Measurements from ENCODE around the gene USP4.

Gene USP4

DNA sequence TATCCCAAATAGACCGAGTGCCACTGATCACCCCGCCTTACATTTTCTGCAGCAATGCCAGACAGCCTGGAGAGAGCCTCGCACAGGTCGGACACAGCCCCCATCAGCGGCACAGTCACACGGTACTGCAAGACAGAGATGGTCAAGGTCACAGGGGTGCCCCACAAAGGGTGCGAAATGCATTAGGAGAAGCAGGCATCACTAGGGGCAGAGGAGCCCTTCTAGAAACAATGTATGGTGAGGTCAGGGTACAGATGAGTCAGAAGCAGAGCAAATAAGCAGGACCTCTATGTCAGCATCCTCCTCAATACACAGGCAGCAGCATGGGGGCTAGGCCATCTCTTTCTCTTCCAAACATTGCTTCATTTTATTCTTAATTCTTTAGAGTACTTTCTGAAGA is 41.3 kb downstream of the USP4 start:
- in situ Hi-C loops (cut with MboI; ENCODE audit: low sequenced_read_pairs) = loop anchor here (10.0 kb wide), 1 partner anchor 156 kb away; no protein-coding TSS in a partner anchor

DNA sequence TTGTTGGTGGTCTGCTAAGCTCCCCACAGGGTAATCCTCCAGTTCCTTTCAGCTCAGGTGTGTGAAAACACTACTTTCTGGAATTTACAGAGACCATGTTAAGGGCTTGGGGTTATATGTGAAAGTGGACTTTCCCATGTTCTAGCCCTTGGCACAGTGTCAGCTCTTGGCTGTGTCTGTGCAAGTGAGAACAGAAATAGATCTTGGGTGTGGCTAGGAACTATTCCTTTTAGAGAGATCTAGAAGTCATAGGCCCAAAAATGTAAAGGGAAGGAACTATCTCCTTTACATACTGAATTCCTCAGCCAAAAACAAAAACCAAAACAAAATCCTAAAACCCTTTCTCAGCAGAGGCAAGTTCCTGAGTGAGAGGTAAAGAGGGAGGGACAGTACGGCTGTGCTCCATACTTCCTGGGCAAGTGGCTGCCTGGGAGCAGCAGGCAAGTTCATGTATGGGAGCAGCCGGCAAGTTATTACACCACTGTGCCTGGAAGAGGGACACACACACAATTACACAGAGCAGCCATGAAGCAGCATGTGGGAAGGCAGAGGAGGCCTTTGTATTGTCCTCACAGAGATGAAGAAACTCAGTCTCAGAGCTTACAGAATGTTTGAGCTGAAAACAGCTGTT is 43.0 kb downstream of the USP4 start:
- in situ Hi-C loops (cut with MboI; ENCODE audit: low sequenced_read_pairs) = loop anchor here (10.0 kb wide), 1 partner anchor 158 kb away; no protein-coding TSS in a partner anchor

DNA sequence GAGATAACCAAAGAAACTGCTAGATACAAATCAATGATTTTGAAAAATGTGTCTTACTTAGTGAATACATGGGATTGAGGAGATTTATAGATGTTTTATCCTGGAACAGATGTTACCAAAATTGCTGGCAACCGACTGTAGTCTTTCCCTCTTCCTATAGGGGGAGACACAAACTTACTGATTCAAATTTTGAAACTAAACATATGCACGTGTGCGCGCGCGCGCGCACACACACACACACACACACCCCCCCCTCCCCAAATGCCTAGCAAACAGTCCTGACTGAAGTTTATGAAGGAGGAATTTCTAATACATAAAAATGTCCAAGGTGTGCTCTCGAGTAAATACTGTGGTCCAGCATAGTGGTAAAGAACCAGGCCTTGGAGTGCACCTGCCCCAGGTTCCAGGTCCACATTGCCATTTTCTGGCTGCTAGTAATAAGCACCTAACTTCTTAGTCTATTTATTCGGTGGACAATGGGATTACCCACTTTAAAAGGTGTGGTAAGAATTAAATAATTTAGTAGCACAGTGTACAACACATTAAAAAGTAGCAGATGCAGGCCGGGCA is 44.3 kb downstream of the USP4 start:
- in situ Hi-C loops (cut with MboI; ENCODE audit: low sequenced_read_pairs) = loop anchor here (10.0 kb wide), 1 partner anchor 159 kb away; no protein-coding TSS in a partner anchor

DNA sequence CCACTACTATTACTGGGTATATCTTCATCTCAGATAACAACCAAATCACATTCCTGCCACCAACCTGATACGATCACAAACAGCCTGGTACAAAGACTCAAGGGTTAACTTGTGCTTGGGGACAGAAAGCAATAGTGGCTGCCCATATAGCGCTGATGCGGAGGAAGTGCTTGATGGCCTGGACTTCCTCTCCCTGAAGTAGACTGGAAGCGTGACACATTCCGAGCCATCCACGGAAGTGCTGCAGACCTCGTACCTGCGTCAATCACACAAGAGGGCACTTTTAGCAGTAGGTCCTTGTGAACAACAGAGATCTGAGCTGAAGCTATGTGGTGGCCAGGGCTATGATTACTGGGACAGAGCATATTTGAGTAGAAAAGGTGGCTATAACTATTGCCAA is 45.5 kb downstream of the USP4 start:
- in situ Hi-C loops (cut with MboI; ENCODE audit: low sequenced_read_pairs) = loop anchor here (10.0 kb wide), 1 partner anchor 160 kb away; no protein-coding TSS in a partner anchor

DNA sequence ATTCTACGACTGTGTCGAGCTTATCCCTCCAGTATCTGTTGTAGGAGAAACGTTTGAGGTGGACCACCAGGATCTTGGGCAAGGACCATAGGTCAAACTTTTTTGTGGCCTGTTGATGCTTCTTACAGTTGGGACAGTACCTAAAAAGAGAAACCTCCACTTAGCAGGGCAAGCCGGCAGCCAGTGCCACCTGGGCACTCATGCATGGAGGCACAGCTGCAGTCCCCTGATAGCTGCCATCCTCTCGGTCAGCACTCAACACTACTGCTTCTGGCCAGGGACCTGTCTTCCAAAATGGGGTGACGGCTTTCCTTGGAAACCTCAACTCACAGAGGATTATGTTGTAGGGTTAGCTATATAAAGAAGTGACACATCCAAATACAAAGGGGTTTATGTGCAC is 55.9 kb downstream of the USP4 start:
- in situ Hi-C loops (cut with MboI; ENCODE audit: low sequenced_read_pairs) = no loop called here

DNA sequence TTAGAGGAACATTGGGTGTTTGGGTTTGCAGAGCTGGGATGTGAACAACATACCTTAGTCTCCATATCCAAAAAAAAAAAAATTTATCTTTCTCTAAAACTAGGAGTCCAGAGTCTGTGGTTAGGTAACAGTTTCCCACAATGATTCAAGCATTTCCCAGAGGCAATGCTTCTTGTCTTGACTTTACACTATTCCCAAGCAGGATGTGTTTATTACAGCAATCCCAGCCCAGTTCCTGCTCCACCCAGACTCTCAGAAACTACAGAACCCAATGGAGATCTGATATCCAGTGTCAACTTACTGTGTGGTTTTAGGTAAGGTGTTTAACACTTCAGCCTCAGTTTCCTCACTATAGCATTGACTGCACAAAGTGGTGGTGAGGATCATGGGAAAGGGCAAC is 60.5 kb downstream of the USP4 start:
- in situ Hi-C loops (cut with MboI; ENCODE audit: low sequenced_read_pairs) = no loop called here

DNA sequence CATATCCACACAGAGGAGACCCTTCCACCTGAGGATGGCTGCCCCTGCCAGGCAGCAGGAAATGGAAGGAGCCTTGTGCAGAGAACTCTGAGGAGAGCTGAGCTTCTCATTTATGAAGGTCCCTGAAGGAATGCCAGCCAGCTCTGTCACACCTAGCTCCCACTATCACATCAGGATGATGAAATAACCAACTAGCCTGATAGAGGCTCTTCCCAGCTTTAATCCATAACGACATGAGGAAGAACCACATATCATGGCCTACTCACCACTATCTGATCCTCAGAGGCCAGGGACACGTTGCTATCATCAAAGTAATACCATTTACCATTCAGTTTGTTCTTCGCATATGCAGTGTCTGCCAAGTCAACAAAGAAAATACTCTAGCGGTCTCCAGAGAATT is 61.3 kb downstream of the USP4 start:
- in situ Hi-C loops (cut with MboI; ENCODE audit: low sequenced_read_pairs) = no loop called here

DNA sequence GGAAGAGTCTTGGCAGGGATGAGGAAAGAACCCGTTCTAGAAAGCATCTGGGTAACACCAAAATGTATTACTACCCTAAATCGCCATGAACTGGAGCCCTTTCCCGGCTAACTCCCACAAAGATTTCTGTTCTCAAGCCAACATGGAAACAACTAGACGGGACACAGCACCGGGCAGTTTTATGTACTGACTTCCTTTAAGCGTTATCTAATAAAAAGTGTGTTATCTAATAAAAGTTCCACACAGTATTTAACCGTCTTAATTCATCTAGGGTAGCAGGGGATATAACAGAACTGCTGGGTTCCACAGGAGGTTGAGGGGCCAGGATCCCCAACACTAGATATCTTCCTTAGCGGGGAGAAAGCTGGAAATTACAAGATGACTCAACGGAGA is 62.5 kb downstream of the USP4 start:
- in situ Hi-C loops (cut with MboI; ENCODE audit: low sequenced_read_pairs) = no loop called here

DNA sequence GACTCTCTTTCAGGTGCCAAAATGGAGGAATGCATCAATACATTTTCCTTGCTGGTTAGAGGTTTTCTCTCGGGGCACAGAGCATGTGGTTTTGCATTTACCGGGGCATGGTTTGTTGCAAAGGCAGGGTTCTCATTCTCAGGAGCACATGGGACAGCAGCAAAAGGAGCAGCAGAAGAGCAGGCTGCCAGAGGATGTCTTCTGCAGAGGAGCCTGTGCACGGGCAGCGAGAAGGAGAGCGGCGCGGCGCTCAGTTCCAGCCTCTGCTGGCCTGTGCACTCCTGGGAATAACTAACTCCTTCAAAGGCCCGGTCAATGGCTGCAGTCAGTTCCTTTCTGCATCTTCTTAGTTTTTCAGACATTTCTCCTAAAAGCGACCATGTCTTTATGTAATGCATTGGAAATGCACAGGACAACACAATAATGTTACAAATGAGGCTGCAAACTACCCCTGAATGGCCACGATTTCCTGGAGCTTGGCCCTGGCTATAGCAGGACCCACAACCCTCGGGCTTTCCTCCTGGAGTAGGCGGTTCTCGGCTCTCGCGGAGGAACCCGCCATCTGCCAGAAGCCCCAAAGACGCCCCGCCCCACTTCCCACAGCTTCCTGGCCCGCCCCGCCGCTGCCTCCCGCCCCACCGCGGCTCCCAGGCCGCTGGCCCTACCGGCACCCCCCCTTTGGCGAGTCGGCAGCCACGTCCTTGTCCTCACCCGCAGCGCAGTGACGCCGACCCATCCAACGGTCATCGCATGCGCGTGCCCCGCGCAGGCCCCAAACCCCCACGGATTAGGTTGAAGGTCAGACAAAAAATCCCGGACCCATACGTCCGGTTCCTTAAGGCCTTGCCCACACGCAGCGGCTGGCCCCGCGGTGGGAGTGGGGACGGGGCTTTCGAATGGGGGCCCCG is 63.1 kb downstream of the USP4 start, which contains the start of gene C3orf62:
Gene C3orf62, minus strand, starts transcription at position 758 of the 908 bp plus-strand sequence. Its CDS starts 360 bp downstream, at position 398.
- in situ Hi-C loops (cut with MboI; ENCODE audit: low sequenced_read_pairs) = no loop called here

DNA sequence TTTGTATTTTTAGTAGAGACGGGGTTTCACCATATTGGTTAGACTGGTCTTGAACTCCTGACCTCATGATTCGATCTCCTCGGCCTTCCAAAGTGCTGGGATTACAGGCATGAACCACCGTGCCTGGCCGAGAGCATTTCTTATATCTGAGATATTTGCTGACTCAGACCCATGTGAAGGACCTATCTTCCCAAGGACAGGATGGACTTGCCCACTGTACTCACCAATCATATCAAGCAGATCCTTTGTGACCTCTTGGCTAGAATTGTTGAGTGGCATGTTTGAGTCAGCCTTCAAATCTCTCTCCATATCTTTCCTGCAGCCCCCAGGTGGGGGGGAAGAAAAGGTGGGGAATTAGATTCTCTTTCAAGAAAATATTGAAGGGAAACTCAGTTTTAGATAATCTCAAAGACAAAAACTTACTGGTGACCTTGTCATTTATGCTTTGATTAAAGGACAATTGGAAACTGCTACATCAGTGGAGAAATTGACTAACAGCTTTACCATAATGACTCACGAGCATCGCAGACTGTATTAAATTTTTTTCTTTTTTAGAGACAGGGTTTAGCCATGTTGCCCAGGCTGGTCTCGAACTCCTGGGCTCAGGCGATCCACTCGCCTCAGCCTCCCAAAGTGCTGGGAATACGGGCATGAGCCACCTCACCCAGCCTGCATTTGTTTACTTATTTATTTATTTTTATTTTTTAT is 65.9 kb downstream of the USP4 start:
- in situ Hi-C loops (cut with MboI; ENCODE audit: low sequenced_read_pairs) = no loop called here

DNA sequence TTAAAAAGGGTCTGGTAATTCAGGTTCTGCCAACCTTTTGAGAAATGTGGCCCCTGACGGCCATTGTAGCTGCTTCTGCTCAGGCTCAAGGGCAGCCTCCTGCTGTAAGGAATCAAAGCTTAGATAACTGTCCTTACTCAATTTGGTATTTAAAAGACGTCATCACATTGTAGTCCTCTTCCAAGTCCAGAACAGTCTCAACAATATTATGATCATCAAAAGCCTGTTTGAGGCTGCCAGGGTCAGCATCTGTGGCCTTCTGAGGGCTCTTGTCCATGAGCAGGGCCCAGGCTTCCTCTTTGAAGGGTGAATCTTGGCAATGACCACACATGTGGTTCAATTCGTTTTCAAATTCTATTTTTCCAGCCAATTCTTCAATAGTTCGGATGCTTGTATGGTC is 68.8 kb downstream of the USP4 start:
- in situ Hi-C loops (cut with MboI; ENCODE audit: low sequenced_read_pairs) = no loop called here

DNA sequence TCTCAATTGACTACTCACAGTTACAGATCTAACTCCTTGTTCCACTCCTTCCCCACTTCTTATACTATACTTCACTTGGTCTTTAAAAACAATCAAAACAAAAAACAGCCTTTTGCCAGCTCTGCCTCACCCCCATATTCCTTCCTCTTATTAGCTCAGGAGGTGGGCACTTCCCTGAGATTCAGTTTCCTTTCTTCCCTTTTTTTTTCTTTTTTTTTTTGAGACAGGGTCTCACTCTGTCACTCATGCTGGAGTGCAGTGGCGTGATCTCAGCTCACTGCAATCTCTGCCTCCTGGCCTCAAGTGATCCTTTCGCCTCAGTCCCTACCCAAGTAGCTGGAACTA is 69.7 kb downstream of the USP4 start:
- in situ Hi-C loops (cut with MboI; ENCODE audit: low sequenced_read_pairs) = no loop called here

DNA sequence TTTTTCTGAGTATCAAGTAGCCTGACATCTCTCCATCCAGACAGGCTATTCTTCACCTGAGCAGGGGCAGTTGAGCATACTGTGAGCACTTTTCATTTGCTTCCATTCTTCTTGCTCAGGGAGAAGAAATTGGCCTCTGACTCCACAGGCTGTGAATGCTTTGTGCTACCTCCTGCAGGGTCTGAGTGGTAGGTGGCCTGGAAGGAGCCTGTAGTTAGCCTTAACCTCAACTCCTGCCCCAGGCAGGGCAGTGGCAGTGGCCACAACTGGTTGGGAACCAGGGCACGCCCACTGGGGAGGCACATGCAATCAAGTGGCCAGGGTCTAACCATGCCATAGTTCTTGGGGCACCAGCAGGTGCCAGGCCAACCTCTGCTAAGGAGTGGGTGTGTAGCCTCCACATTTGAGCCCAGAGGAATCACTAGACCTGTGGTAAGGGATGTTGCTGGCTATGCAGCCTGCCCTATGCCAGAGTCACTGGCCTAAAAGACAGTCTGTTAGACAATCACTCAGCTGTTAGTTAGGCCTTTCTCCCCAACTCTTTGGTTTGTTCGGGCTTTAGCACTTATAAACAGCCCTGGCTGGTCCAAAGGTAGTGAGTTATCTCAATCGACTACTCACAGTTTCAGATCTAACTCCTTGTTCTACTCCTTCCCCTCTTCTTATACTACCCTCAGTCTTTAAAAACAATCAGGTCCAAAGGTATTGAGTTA is 70.3 kb downstream of the USP4 start:
- in situ Hi-C loops (cut with MboI; ENCODE audit: low sequenced_read_pairs) = no loop called here

DNA sequence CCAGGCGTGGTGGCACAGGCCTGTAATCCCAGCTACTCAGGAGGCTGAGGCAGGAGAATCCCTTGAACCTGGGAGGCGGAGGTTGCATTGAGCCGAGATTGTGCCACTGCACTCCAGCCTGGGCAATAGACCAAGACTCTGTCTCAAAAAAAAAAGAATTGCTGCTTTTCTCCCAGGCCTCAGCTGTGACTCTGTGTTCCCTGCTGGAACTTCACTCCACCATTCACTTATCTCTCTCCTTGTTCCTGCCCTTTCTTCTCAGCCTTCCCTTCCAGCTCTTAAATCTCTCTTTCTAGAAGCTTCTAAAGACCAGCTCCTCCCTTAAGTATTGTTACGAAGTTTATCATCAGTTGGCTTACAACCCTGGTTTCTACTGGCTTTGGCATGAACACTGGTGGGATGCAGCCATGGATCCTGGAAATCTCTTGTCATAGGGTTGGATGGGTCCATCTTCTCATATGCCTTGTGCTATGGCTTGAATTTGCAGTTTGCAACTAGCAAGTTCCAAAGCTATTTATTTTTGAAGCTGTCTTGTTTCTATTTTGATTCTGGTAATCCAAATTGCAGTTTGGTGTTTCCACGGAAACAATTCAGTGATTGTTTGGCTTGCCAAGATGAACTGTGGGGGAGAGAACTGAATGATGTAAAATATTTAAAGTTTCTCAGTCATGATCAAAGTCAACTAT is 73.3 kb downstream of the USP4 start:
- in situ Hi-C loops (cut with MboI; ENCODE audit: low sequenced_read_pairs) = no loop called here

DNA sequence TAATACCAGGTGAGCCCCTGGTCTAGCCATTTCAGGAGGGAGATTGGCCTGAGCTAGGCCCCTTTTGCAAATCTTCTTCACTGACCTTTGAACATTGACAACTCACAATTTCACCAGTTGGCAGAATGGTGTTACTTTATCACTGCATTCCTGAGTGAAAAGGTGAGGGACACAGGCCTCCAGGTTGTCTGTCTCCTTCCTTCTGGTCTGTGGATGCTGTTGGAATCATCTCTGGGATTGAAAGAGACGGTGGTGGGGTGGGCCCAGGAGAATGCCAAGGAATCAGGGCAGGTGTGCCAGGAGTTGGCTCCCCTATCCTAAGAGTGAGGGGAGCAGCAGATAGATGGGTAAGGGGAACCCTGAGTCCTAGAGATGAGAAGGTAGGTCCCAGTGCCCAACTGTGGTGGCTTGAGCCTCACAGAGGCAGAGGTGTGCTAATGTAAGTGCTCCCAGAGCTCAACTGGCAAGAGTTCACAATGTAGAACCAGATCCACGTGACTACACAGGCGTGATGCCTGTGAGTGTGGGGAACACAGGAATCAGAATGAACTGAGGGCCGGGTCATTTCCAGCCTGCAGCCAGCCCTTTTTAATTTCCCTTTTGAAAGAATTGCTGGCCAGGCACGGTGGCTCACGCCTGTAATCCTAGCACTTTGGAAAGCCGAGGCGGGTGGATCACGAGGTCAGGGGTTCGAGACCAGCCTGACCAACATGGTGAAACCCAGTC is 74.0 kb downstream of the USP4 start:
- in situ Hi-C loops (cut with MboI; ENCODE audit: low sequenced_read_pairs) = no loop called here

DNA sequence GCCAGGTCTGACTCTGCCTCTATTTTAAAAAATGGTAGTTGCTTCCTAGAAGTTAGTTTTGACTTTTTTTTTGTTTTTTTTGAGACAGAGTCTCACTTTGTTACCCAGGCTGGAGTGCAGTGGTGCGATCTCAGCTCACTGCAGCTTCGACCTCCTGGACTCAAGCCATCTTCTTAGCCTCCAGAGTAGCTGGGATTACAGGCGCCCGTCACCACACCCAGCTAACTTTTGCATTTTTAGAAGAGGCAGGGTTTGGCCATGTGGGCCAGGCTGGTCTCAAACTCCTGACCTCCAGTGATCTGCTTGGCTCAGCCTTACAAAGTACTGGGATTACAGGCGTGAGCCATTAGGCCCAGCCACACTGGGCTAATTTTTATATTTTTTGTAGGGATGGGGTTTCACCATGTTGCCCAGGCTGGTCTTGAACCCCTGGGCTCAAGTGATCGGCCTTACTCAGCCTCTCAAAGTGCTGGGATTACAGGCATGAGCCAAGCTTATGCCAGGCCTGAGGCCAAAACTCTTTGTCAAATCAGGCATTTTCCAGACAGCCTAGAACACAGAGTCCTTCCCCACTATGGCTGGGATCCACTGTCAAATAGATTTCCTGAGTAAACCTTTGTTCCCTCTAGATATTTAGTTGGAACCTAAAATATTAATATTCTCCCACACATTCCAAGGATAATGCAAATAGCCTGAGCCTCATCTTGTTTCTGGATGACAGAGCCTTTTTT is 76.5 kb downstream of the USP4 start:
- in situ Hi-C loops (cut with MboI; ENCODE audit: low sequenced_read_pairs) = no loop called here

DNA sequence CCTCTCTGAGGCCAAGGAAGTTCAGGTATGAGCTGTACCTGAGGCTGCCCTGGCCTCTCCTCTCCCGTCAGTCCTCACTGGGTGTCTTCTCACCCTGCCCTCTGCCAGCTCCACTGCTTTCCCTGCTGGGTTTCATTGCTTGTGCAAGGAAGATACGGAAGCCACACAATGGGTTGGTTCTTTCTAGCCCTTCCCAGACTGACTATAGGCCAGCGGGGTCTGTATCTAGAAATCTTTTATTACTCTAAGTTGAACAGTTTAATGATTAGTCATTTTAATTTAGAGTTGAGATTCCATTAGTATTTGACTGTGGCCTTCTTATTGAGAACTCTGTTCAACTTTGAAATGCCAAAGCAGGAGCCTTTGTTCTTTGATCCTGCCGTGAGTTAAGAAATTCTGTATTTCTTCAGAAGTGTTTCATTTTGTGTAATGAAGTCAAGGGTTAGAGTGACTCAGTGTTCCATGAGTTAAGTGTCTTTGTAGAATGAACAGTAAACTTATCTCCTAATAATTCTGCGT is 79.0 kb downstream of the USP4 start:
- in situ Hi-C loops (cut with MboI; ENCODE audit: low sequenced_read_pairs) = no loop called here

DNA sequence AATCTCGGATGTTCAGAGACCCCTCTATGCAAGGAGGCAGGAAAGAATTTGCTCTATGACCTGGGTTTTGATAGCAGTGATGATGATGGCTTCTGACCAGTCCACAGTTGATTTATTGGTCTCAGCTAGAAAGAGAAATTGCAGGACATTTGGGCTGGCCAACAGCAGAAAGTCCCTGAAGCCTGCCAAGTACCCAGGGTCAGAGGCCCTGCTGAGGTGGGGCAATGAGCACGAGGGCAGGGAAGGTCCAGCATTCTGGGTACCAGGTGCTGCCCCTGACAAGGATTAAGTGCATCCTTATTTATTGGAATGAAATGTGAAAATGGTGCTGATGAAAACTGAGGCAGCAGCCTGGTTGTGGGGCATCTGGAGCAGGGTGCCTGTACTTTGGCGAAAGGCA is 82.7 kb downstream of the USP4 start:
- in situ Hi-C loops (cut with MboI; ENCODE audit: low sequenced_read_pairs) = no loop called here
